HG03025 (cell line): Measurements from ENCODE around the gene AGPAT1.
"Not testable (repeated sequence)": the region's sequence is repeated elsewhere in the genome, so short reads cannot be mapped to it uniquely, and the experiment has no call there.

Source experiments
- ATAC-seq: cut with Tn5 transposase; IDR thresholded peaks from one replicate; pipeline ENCODE4 v1.9.1; 2021; ENCODE audit warnings: mild to moderate bottlenecking, moderate library complexity; ENCODE audit not compliant: unreplicated experiment, low FRiP score

AGPAT1 gene

GRCh38 chr6:32151181-32151862 lies 24.6 kb downstream of the AGPAT1 start:
- ATAC-seq = no peak

DNA sequence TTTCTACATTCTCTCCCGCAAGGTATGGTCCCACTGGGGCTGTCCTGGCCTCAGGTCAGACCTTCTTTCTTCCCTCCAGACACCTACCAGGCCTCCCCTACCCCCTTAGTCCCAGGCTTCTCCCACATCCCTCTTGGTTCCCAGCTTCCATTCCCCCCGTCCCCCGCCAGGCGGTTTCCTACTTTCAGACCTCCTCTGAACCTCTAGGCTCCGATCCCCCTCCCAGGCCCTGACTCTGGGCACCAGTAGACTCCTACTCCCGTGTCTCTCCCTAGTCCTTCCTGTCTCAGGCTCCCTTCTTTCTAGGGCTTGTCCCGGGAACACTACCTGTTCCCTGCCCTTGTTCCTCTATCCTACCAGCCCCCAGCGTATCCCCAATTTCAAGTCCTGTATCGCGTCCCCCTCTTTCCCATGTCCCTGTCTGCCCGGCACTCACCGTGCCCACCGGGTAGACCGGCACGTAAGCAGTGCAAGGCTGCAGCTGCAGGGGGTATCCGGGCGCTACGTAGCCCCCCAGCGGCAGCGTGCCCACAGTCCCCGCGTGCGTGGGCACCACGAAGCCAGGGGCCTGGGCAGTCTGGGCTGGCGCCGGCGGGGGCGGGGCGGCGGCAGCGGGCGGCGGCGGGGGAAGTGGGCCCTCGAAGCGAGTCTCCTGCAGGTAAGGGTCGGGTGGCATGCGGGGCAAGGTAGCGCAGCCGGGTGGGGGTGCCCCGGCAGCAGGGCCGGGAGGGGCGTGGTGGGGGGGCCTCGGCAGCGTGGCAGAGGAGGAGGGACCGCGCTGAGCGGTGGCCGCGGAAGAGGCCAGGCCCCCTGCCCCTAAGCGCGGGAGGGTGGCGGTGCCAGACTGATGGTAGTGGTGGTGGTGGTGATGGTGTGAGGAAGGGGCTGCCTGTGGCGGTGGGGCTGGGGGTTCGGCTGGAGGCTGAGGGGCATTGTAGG lies 25.7 kb downstream of the AGPAT1 start:
- ATAC-seq = no peak

- ATAC-seq = no peak
Observed at GRCh38 chr6:32149092-32149755, 26.7 kb downstream of the AGPAT1 start.

DNA sequence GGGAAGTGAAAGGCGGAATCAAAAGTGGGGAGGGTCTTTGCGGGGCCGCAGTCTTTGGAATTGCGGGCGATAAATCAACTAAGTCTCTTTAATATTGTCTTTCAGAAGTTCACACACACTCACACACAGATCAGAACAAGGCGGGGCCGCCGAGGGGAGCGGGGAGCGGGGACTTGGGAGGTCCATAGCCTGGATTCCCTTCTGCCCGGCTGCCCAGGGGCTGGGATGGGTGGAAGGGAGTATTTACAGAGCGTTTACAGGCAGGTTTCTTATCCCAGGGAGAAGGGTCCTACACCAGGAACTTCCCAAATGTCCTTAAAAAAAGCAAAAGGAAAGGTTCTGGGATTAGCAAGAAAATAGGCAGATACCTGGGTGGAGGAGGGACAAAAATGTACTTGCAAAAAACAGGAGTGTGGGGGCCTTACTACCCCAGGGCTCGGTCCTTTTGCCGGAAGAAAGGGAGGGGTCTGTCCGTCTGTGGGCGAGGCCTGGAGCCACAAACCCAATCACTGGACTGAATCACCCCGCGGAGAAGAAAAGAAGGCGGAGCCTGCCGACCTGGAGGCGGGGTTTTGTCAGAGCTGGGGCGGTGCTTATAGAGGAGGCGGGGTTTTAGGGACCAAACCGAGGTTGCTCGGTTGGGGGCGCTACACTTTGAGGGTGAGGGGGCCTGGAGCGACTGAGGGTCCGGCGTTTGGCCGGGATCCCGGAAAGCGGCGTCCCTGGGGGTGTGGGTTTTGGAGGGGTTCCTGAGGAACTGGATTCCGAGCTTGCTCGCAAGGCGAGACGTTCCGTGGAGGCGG lies 27.4 kb downstream of the AGPAT1 start:
- ATAC-seq = no peak

DNA sequence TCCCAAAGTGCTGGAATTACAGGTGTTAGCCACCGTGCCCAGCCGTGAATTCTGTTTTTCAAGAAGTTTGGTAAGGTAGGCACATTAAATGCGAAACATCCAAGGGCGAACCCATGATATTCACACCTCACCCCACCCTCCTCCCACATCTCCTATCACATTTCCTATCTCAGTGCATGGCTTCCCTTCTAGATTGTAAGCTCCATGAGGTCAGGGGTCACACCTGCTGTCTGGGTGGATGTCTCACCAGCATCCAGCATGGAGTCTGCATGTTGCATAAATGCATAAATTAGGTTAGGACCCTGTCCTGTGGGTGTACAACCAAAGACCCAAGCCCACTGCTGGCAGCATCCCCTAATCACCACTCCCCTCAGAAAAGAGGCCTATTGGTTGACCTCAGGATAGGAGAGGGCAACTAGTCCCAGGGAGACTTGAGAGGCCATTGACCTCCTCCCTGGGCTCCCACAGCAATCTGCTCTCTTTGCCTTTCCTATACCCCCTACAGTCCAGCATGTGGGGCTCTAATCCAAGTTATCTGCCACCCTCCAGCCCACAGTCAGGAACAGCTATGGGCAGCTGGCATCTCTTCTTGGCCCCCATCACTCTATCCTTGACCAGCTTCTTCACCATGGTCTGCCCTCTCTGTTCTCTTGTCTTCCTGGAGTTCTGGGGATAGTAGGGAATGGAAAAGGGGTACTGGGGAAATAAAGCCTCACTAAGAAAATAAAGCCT lies 28.3 kb downstream of the AGPAT1 start:
- no peak for ATAC-seq

DNA sequence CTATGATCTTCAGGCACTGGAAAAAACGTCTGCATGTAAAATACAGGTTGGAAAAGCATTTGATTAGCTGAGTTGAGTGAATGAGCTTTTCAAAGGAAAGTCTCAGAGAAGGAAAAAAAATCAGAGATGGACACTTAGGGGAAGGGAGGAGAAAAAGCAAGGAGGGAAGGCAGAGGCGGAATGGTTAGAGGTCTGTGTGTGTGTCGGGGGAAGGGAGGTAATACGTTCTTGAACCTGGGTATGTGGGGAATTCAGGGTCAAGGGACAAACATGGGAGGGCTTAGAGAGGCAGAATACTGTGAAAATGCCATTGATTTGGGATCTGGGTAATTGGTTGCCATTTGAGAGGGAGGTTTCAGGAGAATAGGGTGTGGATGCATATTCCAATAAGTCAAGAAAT lies 29.2 kb downstream of the AGPAT1 start:
- no peak for ATAC-seq

DNA sequence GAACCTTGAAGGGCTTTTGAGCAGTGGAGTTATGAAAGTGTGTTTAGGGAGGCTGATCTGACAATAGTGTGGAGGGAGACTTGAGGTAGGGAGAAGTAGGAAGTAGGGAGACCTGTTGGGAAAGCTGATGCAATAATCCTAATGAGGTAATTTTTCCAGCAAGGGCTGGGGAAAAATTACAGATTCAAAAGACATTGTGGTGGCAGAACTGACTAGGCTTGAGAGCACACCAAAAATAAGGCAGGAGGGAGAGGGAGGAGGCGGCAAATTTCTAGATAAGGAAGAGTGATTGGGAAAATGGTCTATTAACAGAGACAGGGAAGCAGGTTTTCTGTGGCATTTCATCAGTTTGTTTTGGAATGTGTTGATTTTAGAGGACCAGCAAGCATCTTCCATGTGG lies 29.6 kb downstream of the AGPAT1 start:
- no peak for ATAC-seq

GRCh38 chr6:32144238-32144637 lies 31.6 kb downstream of the AGPAT1 start:
- ATAC-seq = not testable (repeated sequence)

DNA sequence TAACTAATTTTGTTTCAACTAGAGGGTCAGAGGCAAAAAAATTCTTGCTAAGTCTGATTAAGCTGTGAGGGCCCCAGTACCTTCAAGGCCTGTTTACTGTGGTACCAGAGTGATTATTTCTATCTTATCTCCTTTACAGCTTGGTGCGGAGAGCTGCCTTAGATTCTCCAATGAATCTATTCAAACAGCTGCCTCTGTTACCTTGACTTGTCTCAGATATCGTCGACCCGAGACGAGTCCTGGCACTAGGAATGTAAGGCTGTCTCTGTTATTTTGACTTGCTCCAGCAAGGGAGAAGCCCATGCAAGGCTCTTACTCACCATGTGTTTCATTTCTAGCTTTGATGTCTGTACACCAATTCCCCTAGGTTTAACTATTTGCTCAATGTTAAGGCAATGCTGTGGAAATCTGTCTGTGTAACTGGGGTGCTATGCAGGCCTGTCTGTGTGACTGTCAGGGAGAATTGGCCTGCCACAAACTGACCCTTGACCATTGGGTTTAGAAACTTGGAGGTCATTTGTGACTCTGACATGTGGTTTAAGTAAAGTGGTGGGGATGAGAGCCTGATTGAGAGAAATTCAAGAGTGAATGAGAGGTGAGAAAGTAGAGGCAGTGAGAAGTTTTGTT lies 35.4 kb downstream of the AGPAT1 start:
- ATAC-seq = no peak

GRCh38 chr6:32139590-32139989 lies 36.3 kb downstream of the AGPAT1 start:
- no peak for ATAC-seq

GRCh38 chr6:32137454-32137853 lies 38.4 kb downstream of the AGPAT1 start:
- ATAC-seq = no peak

DNA sequence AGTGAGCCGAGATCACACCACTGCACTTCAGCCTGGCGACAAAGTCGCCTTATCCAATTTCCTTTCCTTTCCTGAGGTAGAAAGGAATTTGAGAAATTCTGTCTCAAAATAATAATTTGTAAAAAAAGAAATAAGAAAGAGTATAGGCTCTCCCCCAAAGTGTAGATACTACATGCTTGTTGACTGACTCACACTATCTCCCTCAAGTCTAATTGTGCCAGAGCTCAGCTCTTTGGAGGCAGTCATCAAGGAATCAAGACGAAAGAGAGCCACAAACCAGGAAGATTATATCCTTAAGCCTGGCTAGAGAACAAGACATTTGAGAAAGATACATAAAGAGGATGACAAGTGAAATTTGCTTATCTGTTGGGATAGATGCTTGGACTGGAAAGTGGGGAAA lies 42.1 kb downstream of the AGPAT1 start:
- no peak for ATAC-seq

GRCh38 chr6:32132110-32132509 lies 43.8 kb downstream of the AGPAT1 start:
- ATAC-seq = no peak

DNA sequence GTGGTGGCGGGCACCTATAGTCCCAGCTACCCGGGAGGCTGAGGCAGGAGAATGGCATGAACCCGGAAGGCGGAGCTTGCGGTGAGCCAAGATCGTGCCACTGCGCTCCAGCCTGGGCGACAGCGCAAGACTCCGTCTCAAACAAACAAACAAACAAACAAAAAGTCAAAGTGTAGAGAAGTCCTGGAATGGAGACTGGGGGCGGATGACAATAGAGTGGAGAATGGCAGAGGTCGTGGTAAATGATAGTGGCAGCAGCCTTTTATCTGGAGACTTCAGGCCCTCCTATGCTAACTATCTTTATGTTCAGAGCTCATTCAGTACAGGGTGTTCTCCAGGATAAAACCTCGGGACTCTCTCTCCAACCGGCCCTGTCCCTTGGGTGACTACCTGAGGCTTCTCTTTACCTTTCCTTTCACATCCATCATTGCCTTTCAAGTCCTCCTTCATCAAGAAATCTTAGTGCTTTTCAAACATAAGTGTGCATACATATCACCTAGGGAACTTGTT lies 44.4 kb downstream of the AGPAT1 start:
- no peak for ATAC-seq

DNA sequence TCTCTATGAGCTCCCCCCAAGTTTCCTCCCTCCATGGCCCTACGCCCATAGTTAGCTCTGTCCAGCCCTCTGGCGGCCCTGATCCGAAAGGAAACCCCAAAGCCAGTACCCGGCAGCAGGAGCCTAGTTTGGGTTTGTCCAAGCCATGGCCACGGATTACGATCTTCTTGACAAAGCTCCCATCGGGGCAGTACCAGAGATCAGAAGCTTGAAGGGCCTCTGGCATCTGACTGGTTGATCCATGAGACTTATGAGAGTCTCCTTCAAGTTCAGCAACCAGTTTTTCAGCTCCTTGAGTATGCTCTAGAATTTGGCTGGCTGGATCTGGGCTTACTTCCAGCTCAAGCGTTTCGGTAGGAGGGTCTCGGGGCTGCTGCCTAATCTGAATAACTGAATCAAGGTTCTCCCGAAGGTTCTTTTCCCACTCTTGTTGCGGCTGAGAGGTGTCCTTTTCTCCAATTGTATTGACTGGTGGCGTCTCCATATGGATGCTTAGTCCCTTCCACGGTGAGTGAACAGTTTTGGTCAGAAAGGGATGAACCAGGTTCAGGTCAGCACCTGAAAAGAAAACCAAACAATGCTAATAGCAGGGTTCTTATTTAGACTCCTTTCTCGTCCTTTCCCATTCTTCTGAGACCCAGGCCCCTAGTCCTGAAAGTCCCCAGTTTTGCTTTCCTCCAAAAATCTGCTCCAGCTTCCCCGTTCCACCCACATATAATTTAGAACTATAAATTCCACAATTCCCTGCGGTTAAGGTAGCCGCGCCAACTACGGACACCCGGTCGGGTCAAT lies 46.4 kb downstream of the AGPAT1 start:
- ATAC-seq = peak; percentile 7

DNA sequence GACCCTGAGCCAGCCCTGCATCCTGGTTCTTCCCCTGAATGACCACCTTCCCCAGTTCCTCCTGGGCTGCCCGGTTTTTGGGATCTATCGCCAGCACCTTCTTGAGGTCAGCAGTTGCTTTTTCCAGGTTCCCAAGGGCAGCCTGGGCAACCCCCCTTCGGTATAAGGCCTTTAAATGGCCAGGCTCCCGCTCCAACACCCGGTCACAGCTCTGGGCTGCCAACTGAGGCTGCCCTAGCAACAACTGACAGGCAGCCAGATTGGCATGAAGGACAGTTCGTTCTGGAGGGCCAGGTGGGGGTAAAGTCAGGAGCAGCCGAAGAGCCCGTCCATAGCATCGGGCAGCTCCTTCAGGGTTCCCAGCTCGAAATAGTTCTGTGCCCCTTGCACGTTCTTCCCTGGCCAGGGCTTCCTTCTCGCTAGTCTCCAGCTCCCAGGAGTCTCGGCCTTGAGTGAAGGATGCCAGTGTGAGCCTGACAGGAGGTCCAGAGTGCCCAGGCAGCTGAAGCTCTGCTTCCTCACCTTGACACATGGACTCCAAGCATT lies 47.1 kb downstream of the AGPAT1 start:
- no peak for ATAC-seq

GRCh38 chr6:32127717-32128592 lies 47.9 kb downstream of the AGPAT1 start, which contains the start of gene ATF6B:
Gene ATF6B (minus strand): TSS chr6:32128246. CDS start chr6:32128207, 39 bp downstream.
- peak; percentile 70 for ATAC-seq
